Activated CD8-positive, alpha-beta memory T cell treated with anti-CD3 and anti-CD28 coated beads, Interleukin-2, amount 50 U/mL, for 4 hours (primary cell): ENCODE results near the gene SULF2.

Experiments
- DNase-seq: peaks from one replicate; pipeline ENCODE4 v3.0.0-alpha.2; 2020

The SULF2 gene

GRCh38 chr20:47664744-47665143 lies 120.5 kb downstream of the SULF2 start:
- DNase-seq: no peak

GRCh38 chr20:47664068-47664437 lies 121.2 kb downstream of the SULF2 start:
- DNase-seq: no peak

- peak; percentile 73 for DNase-seq
These were observed 121.8 kb downstream of the SULF2 start for GRCh38 chr20:47663354-47664067.

- no peak for DNase-seq
These were observed 122.6 kb downstream of the SULF2 start for GRCh38 chr20:47662483-47663353.

GRCh38 chr20:47661714-47662113 lies 123.6 kb downstream of the SULF2 start:
- no peak for DNase-seq

GRCh38 chr20:47660983-47661700 lies 124.1 kb downstream of the SULF2 start:
- no peak for DNase-seq

- no peak for DNase-seq
These were observed 124.7 kb downstream of the SULF2 start for GRCh38 chr20:47660602-47660905.

GRCh38 chr20:47659904-47660601 lies 125.2 kb downstream of the SULF2 start:
- DNase-seq: no peak

- no peak for DNase-seq
These were observed 129.0 kb downstream of the SULF2 start for GRCh38 chr20:47656318-47656717.

- no peak for DNase-seq
These were observed 129.6 kb downstream of the SULF2 start for GRCh38 chr20:47655635-47656034.

GRCh38 chr20:47654370-47654769 lies 130.9 kb downstream of the SULF2 start:
- no peak for DNase-seq

GRCh38 chr20:47653869-47654268 lies 131.4 kb downstream of the SULF2 start:
- no peak for DNase-seq

GRCh38 chr20:47652794-47653193 lies 132.5 kb downstream of the SULF2 start:
- DNase-seq: no peak

GRCh38 chr20:47652301-47652700 lies 133.0 kb downstream of the SULF2 start:
- DNase-seq: no peak

GRCh38 chr20:47648943-47649342 lies 136.3 kb downstream of the SULF2 start:
- no peak for DNase-seq

GRCh38 chr20:47647994-47648393 lies 137.3 kb downstream of the SULF2 start:
- no peak for DNase-seq

GRCh38 chr20:47645632-47646031 lies 139.6 kb downstream of the SULF2 start:
- DNase-seq: no peak

GRCh38 chr20:47642624-47643023 lies 142.7 kb downstream of the SULF2 start:
- no peak for DNase-seq

GRCh38 chr20:47642118-47642517 lies 143.2 kb downstream of the SULF2 start:
- DNase-seq: no peak

GRCh38 chr20:47638851-47639250 lies 146.4 kb downstream of the SULF2 start:
- DNase-seq: no peak

- no peak for DNase-seq
These were observed 150.0 kb downstream of the SULF2 start for GRCh38 chr20:47635256-47635655.

- DNase-seq: no peak
These were observed 154.2 kb downstream of the SULF2 start for GRCh38 chr20:47631078-47631477.

- DNase-seq: no peak
These were observed 155.4 kb downstream of the SULF2 start for GRCh38 chr20:47629907-47630306.
